NCI-H187 treated with DMSO at 0.1 percent for 48 hours (cell line): ENCODE data around the gene FSTL1.
"Not testable (repeated sequence)": the region's sequence is repeated elsewhere in the genome, so short reads cannot be mapped to it uniquely, and the experiment has no call there.

Experiments
- DNase-seq: peaks from one replicate; lab custom pipeline; 2025; lab: John Stamatoyannopoulos, UW

The FSTL1 gene

DNA sequence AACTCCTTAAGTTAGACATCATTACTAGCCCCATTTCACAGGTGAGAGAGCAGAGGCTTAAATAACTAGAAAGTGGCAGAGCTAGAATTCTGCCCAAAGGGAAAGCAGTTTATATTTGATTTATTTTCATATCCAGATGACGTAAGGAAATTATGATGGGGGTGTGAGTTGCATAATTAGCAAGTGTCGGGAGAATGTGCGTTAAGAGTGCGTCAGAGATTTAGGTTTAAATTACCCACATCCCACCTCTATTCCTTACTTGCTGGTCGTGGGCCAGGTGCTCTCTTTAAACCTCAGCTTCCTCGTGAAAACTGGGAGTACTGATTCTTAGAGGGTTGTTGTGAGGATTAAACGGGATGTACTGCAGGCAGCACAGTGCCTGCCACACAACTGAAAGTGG, 32.3 kb downstream of the FSTL1 start:
- DNase-seq = no peak

DNA sequence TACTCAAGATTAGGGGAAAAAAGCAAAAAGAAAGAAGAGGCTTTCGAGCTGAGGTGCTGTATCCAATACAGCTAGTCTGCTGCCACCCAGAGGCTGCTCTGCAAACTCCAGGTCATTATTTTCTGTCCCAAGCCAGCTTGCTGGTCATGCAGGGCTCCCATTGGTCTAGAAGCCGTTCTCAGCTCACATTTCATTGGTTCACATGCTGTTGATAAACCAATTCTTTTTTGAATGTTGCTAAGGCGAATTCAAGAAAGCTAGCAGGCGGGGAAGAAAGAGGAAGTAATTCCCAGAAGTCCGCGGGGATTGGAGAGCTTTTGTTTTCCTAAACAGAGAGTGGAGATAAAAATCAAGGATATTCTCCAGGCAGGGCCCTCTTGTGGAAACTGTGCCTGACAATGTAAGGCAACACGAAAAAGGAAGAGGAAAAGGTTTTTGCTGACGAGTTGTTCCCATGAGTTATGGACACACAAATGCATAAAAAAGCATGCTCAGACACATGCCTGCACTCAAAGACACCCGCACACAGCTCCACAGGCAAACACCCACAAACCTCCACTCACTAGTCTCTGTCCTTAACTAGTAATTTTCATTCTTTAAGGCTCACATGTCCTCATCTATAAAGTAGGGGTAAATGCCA, 33.4 kb downstream of the FSTL1 start:
- peak; percentile 87 for DNase-seq

DNA sequence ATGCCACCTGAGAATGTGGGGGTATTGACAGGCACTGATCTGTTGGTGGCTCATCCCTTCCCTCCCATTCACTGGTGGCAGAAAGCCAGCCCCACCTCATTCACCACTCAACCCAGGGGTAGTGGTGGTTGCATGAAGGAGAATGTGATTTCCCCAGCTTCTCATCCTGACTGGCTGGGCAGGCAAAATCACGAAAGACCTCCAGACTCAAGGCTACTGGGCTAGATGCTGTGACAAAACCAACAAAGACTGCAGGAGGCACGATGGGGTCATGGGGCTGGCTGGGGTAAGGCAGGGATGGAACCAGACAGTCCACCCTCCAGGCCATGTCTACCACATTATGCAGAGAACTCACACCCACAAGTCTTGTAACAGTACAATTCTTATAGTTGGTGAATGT, 33.9 kb downstream of the FSTL1 start:
- DNase-seq = no peak

DNA sequence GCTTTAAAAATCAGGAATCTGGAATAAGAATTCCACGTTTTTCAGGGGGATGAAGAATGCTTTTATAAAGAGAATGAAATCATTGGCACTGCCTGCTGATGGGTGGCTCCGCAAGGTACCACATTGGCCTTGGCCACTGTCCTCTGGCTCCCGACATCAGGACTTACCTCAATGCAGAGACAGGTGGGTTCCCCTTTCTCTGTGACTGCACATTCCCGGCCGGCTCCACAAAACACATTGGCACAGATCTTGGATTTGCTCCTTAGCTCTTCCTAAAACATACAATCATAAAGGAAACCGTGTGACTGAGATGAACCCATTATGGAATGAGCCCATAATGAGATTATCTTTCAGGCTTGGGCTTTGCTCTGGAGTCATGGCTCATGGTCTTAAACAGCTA, 35.0 kb downstream of the FSTL1 start:
- no peak for DNase-seq

DNA sequence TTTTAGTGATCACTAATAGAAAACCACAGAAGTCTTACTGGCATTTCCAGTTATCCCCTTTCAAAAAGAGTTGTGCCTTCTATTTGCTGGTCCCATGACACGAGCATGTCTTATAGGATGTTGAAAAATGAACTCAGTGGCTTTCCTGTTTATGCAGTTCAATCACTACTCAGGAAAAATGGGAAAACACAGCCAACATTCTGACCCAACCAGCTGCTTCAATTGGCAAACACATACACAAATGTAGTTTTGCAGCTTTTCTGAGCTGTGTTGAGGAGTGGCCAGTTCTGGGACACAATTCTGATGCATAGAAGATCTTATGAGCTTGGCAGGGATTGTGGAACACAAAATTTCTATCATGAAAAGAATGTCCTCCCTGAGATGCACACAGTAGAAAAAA, 40.3 kb downstream of the FSTL1 start:
- DNase-seq = no peak

DNA sequence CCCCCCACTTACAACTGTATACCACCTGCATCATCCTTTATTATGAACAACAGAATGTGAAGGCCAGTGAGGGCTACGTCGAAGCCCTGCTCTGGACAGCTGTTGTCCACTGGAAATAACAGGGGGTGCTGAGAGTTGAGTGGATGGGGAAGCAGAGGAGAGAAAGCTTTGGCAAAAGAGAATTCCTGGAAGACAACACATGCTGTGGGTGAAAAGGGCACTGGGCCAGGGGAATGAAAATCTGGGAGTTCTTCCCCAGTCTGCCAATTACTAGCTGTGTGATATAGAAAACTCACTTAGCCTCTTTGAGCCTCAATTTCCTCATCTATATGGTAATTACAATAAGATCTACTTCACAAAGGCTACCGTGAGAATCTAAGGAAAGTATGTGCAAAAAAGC, 40.7 kb downstream of the FSTL1 start:
- no peak for DNase-seq

DNA sequence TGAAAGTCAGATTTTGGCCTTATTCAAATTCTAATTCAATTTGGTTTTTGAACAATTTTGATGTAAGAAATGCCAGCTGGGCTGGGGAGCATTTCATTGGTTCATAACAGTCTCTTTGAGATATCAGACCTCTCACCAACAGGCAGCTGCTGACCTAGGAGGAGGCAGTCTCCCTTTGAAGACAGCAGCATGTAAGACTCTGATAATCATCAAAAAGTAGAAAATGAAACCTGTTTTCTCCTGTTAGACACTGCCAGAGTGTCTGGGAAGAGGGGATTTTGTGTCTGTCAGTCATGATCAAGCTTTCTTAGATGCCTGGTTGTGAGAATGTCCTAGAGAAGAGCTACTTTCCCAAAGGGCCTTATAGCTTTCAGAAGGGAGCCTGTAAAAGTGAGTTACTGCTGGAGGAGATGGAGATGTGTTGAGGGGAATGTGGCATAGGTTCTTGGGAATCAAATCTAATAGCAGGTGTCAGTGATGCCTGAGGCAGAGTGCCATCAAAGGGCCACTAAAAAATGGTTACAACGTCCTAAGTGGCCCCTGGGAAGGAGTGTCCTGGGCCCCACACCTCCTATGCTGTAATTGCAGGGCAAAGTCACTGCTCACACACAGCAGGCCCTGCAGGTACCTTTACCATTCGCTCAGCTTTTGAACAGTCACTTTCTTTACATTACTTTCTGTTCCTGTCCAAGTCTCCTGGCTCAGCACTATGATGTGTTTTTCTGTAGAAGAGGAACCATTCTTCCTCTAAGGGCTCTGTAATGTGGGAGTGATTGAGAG, 43.1 kb downstream of the FSTL1 start:
- no peak for DNase-seq

DNA sequence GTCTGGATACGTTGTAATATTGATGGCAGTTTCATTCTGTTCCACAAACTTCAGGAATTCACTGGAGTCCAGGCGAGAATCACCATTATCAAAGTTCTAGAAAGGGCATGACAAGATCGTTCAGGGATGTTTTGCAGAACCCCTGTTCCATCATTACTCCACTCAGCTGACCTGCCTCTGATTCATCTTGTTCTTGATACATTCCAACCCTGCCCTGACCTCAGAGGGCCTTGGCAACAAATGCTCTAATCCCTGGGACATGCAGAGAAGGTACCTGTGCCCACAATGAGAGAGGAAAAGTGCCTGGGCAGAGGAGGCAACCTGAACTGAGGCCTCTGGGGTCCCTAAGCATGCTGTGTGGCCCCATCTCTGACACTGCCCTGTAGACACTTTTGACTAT, 45.9 kb downstream of the FSTL1 start:
- no peak for DNase-seq

DNA sequence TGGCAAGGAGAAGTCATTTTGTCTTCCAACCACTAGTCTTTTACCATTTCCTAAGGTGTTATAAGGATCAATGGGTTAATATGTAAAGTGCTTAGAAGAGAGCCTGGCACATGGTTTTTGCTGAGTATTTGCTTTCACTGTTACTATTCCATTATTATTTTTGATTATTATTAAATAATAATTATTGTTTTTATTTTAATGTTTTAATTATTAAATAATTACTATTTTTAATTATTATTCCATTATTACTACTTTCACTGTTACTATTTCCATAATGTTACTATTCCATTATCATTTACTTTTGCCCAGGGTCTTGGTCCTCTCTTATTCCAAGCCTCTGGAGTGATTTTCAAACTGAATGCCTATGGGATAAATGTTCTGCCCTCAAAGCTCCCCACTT, 48.5 kb downstream of the FSTL1 start:
- DNase-seq = no peak

DNA sequence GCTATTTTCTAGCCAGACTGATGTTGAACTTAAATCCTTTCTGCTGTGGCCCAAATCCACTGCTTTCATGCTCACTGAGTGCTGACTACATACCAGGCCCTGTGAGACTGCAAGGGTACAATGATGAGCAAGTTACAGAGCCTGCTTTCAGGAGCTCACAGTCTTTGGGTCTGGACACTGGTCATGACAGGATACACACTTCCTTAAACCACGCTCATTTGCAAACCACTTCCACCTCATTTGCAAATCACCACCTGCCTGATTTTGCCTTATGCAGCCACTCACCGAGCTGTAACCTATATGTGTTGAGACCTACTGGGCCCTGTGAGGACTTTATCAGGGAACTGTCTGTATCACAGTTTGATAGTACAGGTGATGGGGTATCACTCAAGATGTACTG, 51.4 kb downstream of the FSTL1 start:
- no peak for DNase-seq

DNA sequence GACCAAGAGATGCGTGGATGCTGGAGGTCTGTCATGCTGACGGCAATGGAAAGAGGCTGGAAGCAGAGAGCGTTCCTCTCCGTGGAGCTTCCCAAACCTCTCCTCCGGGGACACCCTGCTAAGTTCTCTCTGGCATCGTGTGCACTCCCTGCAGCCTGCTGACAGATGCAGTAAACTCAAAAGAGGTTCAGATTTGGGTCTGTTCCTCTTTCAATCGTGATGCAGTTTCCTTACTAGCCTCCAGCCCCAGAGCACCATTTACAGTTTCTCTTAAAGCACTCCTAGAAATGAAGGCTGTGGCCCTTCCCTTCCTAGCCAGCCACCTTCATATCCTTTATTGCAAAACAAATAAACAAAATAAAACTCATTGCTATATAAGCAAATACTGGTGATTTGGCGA, 54.3 kb downstream of the FSTL1 start:
- no peak for DNase-seq

DNA sequence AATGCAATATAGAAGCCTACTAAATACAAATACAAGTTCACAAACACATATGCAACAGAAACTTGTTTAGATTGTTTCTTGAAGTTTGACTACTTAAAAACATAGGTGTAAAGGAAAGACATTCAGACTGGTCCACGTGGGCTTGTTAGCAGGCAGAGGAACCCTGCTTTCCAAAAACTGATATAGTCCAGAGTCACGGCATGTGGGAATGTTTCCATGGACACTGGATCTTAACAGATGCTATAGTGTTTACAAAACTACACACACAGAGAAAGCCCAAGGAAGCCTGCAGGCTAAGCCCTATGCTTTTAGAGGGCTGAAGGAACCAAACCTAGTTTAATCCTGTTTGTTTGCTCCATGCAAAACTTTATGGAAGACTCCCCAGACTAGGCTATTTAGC, 56.4 kb downstream of the FSTL1 start:
- no peak for DNase-seq

DNA sequence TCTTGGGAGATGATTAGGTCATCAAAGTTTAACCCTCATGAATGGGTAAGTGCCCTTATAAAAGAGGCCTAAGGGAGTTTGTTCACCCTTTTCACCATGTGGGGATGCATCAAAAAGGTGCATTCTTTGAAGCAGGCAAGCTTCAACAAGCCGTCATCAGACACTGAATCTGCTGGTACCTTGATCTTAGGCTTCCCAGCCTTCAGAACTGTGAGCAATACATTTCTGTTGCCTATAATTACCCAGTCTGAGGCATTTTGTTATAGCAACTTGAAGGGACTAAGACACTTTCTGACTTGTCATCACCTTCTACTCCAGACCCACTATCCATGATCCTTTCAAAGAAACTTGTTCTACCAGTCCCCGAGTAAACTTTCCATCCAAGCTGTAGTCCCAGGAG, 57.0 kb downstream of the FSTL1 start:
- no peak for DNase-seq

DNA sequence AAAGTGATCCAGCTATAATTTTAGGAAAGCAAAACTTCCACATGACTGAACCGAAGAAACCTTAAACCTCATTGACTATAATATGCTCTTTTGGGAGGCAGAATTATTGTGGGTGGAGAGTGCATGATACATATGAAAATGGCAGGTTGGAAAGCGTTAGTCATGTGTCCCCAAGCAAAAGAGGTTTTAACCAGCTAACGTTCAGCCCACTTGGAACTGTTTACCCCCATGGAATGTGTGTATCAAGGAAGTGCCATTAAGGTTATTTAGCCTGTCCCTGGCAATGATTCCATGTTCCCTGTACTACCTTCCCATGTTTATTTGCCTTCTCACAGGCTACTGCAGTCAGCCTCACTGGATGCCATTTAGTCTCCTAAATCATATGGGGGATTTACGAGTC, 57.5 kb downstream of the FSTL1 start:
- DNase-seq = no peak

DNA sequence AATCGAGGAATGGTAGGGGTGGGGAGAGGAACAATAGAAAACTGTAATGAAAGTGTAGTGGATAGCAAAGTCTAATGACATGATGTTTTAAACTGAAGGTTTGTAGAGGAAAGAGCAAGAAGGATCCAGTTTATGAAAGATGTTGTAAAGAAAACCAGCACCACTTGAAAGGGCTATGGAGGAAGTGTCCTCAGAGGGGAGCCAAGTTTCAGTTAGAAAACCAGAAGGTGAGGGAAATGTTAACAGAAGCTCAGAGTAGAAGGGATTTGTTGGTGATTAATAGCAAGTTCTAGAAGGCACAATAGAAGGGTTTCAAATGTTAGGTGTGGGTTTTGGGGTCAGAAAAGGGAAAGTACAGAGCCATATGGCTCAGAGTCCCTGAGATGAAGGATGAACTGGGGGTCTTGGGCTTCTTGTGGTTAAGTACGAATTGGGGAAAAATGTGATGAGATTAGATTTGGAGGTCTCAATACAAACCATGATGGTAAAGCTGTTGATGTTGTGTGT, 67.8 kb downstream of the FSTL1 start:
- DNase-seq = no peak

DNA sequence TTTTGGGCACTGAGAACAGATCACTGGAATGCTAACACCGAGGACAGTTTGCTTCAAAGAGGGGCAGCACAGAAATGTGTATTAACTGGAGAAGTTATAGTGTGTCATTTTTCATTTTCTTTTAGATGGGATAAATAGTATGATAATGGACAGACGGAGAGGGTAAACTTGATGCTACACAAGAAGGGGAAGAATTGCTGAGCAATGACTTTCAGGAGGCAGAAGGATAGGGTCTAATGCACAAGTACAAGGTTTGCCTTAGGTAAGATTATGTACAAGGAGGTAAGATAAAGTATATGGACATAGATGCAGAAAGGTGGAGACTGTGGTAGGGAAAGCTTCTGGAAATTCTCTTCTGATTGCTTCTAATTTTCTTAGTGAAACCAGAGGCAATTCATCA, 69.3 kb downstream of the FSTL1 start:
- no peak for DNase-seq

DNA sequence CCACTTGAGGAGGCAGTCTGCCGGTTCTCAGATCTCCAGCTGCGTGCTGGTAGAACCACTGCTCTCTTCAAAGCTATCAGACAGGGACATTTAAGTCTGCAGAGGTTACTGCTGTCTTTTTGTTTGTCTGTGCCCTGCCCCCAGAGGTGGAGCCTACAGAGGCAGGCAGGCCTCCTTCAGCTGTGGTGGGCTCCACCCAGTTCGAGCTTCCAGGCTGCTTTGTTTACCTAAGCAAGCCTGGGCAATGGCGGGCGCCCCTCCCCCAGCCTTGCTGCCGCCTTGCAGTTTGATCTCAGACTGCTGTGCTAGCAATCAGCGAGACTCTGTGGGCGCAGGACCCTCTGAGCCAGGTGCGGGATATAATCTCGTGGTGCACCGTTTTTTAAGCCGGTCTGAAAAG, 72.8 kb downstream of the FSTL1 start:
- not testable (repeated sequence) for DNase-seq

DNA sequence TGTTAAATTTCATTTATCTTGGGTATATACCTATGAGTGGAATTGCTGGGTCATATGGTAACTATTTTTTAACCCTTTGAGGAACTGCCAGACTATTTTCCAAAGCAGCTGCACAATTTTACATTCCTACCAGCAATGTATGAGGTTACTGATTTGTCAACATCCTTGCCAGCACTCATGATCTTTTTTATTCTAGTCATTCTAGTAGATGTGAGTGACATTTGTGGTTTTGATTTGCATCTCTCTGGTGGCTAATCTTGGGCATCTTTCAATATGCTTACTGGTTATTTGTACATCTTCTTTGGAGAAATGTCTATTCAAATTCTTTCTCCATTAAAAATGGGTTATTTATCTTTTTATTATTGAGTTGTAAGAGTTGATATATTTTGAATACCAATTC, 80.3 kb downstream of the FSTL1 start:
- DNase-seq = no peak

DNA sequence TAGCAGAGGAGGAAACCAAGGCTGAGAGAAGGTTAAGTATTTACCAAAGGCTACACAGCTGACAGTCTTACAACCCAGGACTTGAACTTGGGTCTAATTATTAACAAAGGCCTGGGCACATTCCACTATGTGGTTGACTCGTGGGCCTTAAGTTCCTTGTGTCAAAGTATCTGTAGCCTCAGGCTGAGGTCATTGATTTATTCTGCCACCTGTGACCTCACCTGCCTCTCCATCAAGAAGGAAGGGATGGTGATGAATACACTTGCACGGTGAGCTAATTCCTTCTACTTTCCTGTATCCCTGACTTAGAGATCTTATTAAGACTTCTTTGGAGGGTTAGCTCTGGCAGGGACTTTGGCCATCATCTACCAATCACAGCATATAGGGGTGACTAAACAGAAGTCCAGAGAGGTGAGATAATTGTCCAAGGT, 81.7 kb downstream of the FSTL1 start:
- DNase-seq = no peak

DNA sequence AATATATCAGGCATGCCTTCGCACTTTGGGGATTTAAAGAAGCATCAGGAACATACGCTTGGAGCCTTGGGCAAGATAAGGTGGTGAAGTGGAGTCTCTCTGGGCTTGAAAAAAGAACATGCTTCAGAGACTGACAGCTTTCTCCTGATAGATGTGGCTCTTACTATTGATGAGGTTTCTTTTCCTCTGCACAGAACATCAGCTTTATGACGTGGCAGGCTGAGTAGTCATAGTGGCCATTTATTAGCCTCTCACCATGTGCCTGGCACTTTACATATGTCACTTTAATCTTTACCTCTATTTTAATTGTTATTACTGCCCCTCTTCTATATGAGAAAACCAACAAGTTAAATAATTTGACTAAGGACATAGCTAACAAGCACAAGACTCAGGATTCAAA, 82.6 kb downstream of the FSTL1 start:
- DNase-seq = no peak

DNA sequence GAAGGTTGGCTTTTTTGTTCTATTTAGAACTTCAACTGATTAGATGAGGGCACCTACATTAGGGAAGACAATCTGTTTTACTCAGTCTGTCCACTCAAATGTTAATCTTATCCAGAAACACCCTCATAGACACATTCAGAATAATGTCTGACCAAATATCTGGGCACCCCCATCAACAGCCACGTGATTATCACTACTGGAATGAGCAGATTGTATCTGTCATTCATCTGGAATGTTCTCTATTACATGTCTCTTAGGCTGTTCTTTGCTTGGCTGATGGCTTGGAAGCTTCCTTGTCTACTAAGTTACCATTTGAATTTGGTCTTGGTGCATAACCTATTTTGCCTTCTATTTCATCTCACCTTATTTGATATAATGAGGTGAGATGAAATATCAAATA, 86.0 kb downstream of the FSTL1 start:
- no peak for DNase-seq

DNA sequence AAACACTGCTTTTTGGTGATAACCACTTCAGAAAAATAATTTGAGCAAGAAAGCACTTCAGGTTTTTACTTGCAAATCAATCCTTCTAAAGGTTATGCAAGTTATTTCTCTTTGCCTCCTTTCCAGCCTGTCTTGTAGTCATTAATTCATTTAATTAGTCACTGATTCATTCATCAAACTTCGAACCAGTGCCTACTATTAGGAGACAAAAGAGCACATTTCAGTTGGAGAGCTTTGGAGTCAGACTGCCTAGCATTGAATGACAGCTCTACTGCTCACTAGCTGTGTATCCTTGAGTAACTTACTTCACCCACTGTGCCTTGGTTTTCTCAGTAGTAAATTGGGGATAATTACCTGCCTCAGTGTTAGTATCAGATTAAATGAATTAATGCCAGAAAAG, 86.7 kb downstream of the FSTL1 start:
- no peak for DNase-seq

DNA sequence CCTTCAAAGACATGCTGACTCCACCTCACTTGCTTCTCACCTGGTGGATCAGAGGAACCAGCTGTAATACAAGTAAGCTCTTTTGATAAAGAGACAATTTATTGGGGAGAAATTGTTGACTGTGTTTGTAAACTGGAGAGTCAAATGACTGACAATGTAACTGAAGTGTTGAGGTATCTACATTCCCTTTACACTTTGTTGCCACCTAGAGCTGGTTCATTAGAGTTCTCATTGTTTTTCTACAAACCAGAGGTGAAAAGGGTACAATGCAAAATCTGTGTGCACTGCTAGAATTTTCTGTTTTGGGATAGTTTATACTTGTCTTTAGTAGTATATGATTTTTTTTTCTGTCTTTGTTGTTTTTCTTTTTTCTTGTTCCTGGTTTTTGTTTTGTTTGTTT, 93.0 kb downstream of the FSTL1 start:
- DNase-seq = no peak

DNA sequence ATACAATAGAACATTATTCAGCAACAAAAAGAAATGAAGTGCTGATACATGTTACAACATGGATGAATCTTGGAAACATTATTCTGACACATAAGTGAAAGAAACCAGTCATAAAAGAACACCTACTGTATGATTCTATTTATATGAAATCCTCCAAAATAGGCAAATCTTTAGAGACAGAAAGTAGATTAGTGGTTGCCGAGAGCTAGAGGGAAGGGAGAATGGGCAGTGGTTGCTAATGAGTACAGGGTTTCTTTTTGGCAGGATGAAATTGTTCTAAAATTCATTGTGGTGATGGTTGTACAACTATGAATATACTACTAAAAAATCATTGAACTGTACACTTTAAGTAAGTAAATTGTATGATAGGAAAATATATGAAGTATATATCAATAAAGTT, 95.3 kb downstream of the FSTL1 start:
- no peak for DNase-seq
